HG02943 (cell line): ENCODE results near the gene ZMYND19.
"Not testable (repeated sequence)": the region's sequence is repeated elsewhere in the genome, so short reads cannot be mapped to it uniquely, and the experiment has no call there.

Experiments used
- ATAC-seq: cut with Tn5 transposase; IDR thresholded peaks from one replicate; pipeline ENCODE4 v1.9.1; 2021; ENCODE audit warnings: mild to moderate bottlenecking, low read depth, moderate library complexity; ENCODE audit not compliant: unreplicated experiment

The ZMYND19 gene

GRCh38 chr9:137590469-137591383 lies at the start of gene ZMYND19:
Gene ZMYND19, minus strand, starts transcription at chr9:137590512. Its CDS starts 249 bp downstream, at chr9:137590263.
- ATAC-seq, result peak; percentile 73

- no peak for ATAC-seq
These were observed 49.2 kb upstream of the ZMYND19 start for GRCh38 chr9:137639303-137640051.

- no peak for ATAC-seq
These were observed 48.4 kb upstream of the ZMYND19 start for GRCh38 chr9:137638680-137639079.

- ATAC-seq, result no peak
These were observed 43.7 kb upstream of the ZMYND19 start for GRCh38 chr9:137634016-137634415.

- no peak for ATAC-seq
These were observed 42.2 kb upstream of the ZMYND19 start for GRCh38 chr9:137632230-137633161.

GRCh38 chr9:137631345-137632229 lies 41.3 kb upstream of the ZMYND19 start:
- no peak for ATAC-seq

GRCh38 chr9:137630679-137631078 lies 40.4 kb upstream of the ZMYND19 start:
- ATAC-seq, result no peak

- ATAC-seq, result no peak
These were observed 39.8 kb upstream of the ZMYND19 start for GRCh38 chr9:137630126-137630525.

- ATAC-seq, result not testable (repeated sequence)
These were observed 37.1 kb upstream of the ZMYND19 start for GRCh38 chr9:137627406-137627805.

- ATAC-seq, result no peak
These were observed 36.2 kb upstream of the ZMYND19 start for GRCh38 chr9:137626464-137626863.

- ATAC-seq, result not testable (repeated sequence)
These were observed 31.9 kb upstream of the ZMYND19 start for GRCh38 chr9:137622211-137622610.

GRCh38 chr9:137621131-137621757 lies 30.9 kb upstream of the ZMYND19 start:
- no peak for ATAC-seq

- ATAC-seq, result no peak
These were observed 30.3 kb upstream of the ZMYND19 start for GRCh38 chr9:137620581-137620980.

- no peak for ATAC-seq
These were observed 29.7 kb upstream of the ZMYND19 start for GRCh38 chr9:137620048-137620405.

GRCh38 chr9:137619240-137620047 lies 29.1 kb upstream of the ZMYND19 start:
- peak; percentile 24 for ATAC-seq

GRCh38 chr9:137618105-137619067 lies 28.1 kb upstream of the ZMYND19 start, which contains the start of gene EHMT1:
Gene EHMT1, plus strand, starts transcription at chr9:137619005. Its CDS starts 24 bp downstream, at chr9:137619029.
- ATAC-seq, result peak; percentile 55

- no peak for ATAC-seq
These were observed 25.1 kb upstream of the ZMYND19 start for GRCh38 chr9:137615387-137615871.
